Spinal cord (tissue), 10 donors: Measurements from ENCODE around the gene UBXN11. TPM values are rescaled to one million over a fixed set of nuclear protein-coding genes. Genes with fewer than 3 reads are reported as not detected.

ENCODE experiments used
- DNase-seq, 6 donors: peaks; one replicate each; pipeline versions ENCODE4 v3.0.0 to v3.0.0-alpha.2; 2013 to 2015; ENCODE audit warnings: low spot score in 6 of 6, low read depth in 4 of 6
- H3K27ac ChIP-seq: one replicate; pipeline ENCODE4 v1.5.1; 2013; ENCODE audit warnings: low read depth, low read length, control low read depth
- H3K27me3 ChIP-seq: one replicate; pipeline ENCODE4 v1.6.1; 2013; ENCODE audit warnings: low read length; ENCODE audit not compliant: control insufficient read depth, insufficient read depth
- H3K36me3 ChIP-seq: one replicate; pipeline ENCODE4 v1.6.1; 2013; ENCODE audit warnings: low read length; ENCODE audit not compliant: control insufficient read depth, insufficient read depth
- H3K4me1 ChIP-seq: one replicate; pipeline ENCODE4 v1.6.1; 2013; ENCODE audit warnings: low read length; ENCODE audit not compliant: control insufficient read depth, insufficient read depth
- H3K4me3 ChIP-seq: one replicate; pipeline ENCODE4 v1.5.1; 2013; ENCODE audit warnings: low read depth, low read length, control low read depth
- H3K9me3 ChIP-seq: one replicate; pipeline ENCODE4 v1.6.1; 2013; ENCODE audit warnings: low read length; ENCODE audit not compliant: control insufficient read depth, insufficient read depth
- WGBS: methylation state at CpG from one replicate; pipeline ENCODE4 v1.1.5; 2013; ENCODE audit warnings: missing lambda C conversion rate; ENCODE audit not compliant: insufficient coverage; 5-methylcytosine and 5-hydroxymethylcytosine counted together
- polyA plus RNA-seq, 2 donors: library from polyadenylated mRNA; unstranded; fragments of 120-200 nt; gene quantifications; one replicate each; pipeline ENCODE4 v1.2.1, GENCODE V29; 2013; ENCODE audit not compliant: insufficient read length in 2 of 2
- total RNA-seq, 2 donors: library from RNA; depleted of rRNA in 1 of 2; stranded (reverse); fragments of 120-200 nt in 1 of 2; fragments of >200 nt in 1 of 2; gene quantifications; one replicate each; pipeline versions ENCODE4 v1.2.3 to v1.2.4, GENCODE V29; 2013 to 2014
- donor health status: healthy.

UBXN11 gene
- total and polyA plus RNA-seq, 4 donors: 7.5 to 39.1 (median 28.0) TPM

DNA sequence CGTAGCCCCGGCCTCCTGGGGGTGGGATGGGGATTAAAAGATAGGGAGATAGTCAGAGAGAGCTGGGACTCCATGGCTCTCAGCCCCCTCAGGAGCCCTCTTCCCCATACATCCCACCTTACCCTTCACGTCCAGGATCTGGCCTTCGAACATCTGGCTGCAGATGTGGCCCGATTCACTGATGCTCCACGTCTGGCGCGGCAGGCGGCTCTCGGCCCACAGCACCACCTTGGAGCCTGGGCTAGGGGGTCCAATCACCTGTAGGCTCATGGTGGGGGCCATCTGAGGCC, 15.6 kb upstream of the UBXN11 start:
- 87% methylated on average over 8 of the region's 10 CpGs for WGBS
- no peak for DNase-seq
- peaks cover 3% of the 10 kb centered on the region for H3K36me3 ChIP-seq
- no peaks in the 10 kb centered on the region for H3K27me3 ChIP-seq
- no peaks in the 10 kb centered on the region for H3K9me3 ChIP-seq
- no peak overlapping the region for H3K4me3 ChIP-seq
- H3K27ac ChIP-seq: no peak overlapping the region
- peaks cover 3% of the 10 kb centered on the region for H3K4me1 ChIP-seq

DNA sequence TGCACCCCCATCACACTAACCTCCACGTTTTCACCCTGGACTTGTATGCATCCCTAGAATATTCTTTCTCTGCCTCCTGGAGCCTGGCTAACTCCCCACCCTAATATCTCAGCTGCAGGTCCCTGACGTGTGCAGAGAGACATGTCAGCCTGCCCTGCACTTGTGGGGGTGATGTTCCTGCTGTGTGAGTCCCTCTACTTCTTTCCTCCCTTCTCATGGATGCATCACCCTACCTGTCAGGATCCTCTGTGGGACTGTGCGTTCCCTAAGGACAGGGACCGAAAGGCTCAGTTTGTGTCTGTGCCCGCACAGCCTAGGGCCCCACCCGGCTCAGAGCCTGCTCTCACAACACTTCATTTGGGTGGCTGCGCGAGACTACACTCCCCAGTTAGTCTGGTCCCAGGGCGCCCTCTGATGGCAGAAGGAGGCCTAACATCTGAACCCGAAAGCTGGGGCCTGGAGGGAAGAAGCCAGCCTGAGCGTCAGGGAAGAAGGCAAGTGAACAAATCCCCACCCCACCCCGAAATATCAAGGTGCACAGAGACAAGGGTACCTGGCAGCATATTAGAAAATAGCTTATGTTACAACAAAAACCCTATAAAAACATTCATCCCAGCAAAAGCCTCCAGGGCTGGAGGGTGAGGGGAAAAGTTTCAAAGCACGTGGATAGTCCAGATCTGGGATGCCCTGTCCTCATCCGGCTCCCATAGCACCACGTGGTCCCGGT, 15.0 kb upstream of the UBXN11 start:
- no peak overlapping the region for H3K4me3 ChIP-seq
- H3K4me1 ChIP-seq: peaks cover 3% of the 10 kb centered on the region
- no peak overlapping the region for H3K27ac ChIP-seq
- H3K27me3 ChIP-seq: no peaks in the 10 kb centered on the region
- peaks cover 3% of the 10 kb centered on the region for H3K36me3 ChIP-seq
- peak; percentile 56 to 92 (median 67) for DNase-seq
- no peaks in the 10 kb centered on the region for H3K9me3 ChIP-seq
- WGBS: 9% methylated on average over 10 of the region's 16 CpGs

DNA sequence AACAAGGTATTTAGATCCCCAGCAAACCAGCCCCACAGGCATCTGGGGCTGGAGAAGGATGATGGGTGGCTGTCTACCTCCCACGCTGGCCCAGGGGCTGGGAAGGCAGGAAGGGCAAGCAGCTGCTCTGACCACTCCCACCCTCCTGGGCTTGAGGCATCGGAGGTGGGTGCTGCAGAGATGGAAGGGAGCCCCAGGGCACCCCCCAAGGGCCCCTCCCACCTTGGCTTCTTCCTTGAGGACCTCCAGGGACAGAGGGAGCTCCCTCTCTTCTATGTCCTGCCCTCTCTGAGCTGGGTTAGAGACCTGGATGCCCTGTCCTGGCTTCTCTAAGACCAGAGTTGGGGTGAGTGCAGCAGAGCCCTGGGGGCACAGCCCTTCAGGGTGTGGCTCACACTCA, 14.5 kb upstream of the UBXN11 start:
- Histone ChIP-seq H3K9me3 (no peaks in the 10 kb centered on the region), H3K27ac (no peak overlapping the region), H3K27me3 (no peaks in the 10 kb centered on the region), H3K4me1 (peaks cover 3% of the 10 kb centered on the region), H3K36me3 (peaks cover 3% of the 10 kb centered on the region), H3K4me3 (no peak overlapping the region)
- WGBS: no CpG with 5 or more reads among the region's 2 CpGs
- DNase-seq: no peak

GRCh38 chr1:26318338-26319064, 12.1 kb upstream of the UBXN11 start:
- Histone ChIP-seq H3K27me3 (no peaks in the 10 kb centered on the region), H3K9me3 (no peaks in the 10 kb centered on the region), H3K4me1 (peaks cover 3% of the 10 kb centered on the region), H3K27ac (no peak overlapping the region), H3K36me3 (peaks cover 3% of the 10 kb centered on the region), H3K4me3 (no peak overlapping the region)
- 91% methylated on average over 5 of the region's 9 CpGs for WGBS
- DNase-seq: no peak

- peaks cover 3% of the 10 kb centered on the region for H3K4me1 ChIP-seq
- H3K4me3 ChIP-seq: no peak within 1 kb of the TSS
- no peaks in the 10 kb centered on the region for H3K27me3 ChIP-seq
- H3K36me3 ChIP-seq: peaks cover 3% of the 10 kb centered on the region
- no peaks in the 10 kb centered on the region for H3K9me3 ChIP-seq
- 68% methylated on average over 10 of the region's 12 CpGs for WGBS
- no peak within 1 kb of the TSS for H3K27ac ChIP-seq
- no peak for DNase-seq
Observed at GRCh38 chr1:26317612-26318337, 11.3 kb upstream of the UBXN11 start, which contains the start of gene CD52. Gene CD52 (plus strand): TSS chr1:26317958. CDS start chr1:26318018, 60 bp downstream.

GRCh38 chr1:26317146-26317545, 10.7 kb upstream of the UBXN11 start:
- Histone ChIP-seq H3K4me1 (peaks cover 3% of the 10 kb centered on the region), H3K36me3 (peaks cover 3% of the 10 kb centered on the region), H3K4me3 (no peak overlapping the region), H3K27ac (no peak overlapping the region), H3K9me3 (no peaks in the 10 kb centered on the region), H3K27me3 (no peaks in the 10 kb centered on the region)
- WGBS: 100% methylated on average over 1 of the region's 2 CpGs
- no peak for DNase-seq

- H3K27me3 ChIP-seq: no peaks in the 10 kb centered on the region
- no peak for DNase-seq
- no peaks in the 10 kb centered on the region for H3K4me1 ChIP-seq
- 85% methylated on average over 3 of the region's 8 CpGs for WGBS
- H3K27ac ChIP-seq: no peak overlapping the region
- H3K36me3 ChIP-seq: no peaks in the 10 kb centered on the region
- no peaks in the 10 kb centered on the region for H3K9me3 ChIP-seq
- no peak overlapping the region for H3K4me3 ChIP-seq
Observed at GRCh38 chr1:26315874-26316850, 9.7 kb upstream of the UBXN11 start.

DNA sequence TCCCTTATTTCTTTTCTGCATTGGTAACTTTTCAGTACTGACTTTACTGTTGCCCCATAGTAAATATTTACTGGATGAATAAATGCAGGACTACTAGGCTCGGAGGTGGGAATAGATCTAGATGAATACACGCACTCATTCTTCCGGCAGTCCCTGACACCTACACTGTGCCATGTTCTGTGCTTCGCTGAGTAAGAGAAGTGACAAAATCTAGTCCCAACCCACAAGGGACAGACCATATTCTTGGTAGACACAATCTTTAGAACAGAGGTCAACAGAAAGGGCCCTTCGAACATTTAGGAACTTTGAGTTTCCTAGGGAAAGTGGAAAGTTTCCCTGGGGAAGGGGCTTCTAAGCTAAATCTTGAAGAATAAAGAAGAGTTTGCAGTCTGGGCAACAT, 8.1 kb upstream of the UBXN11 start:
- H3K36me3 ChIP-seq: no peaks in the 10 kb centered on the region
- DNase-seq: no peak
- H3K4me3 ChIP-seq: no peak overlapping the region
- no peak overlapping the region for H3K27ac ChIP-seq
- no peaks in the 10 kb centered on the region for H3K27me3 ChIP-seq
- no peaks in the 10 kb centered on the region for H3K9me3 ChIP-seq
- 100% methylated on average over 2 of the region's 5 CpGs for WGBS
- H3K4me1 ChIP-seq: no peaks in the 10 kb centered on the region
